ENCODE data around the gene MAP1B.

Gene MAP1B

GRCh38 chr5:72133212-72133990 lies 26.1 kb downstream of the MAP1B start:
- DNase-seq (ENCODE audit: low spot score): peak; percentile 38

- DNase-seq (ENCODE audit: low spot score): no peak
Measured at GRCh38 chr5:72134226-72134899, 27.1 kb downstream of the MAP1B start.

GRCh38 chr5:72137826-72138409 lies 30.6 kb downstream of the MAP1B start:
- no peak for DNase-seq (ENCODE audit: low spot score)

GRCh38 chr5:72138943-72139521 lies 31.8 kb downstream of the MAP1B start:
- DNase-seq (ENCODE audit: low spot score): peak; percentile 36

- no peak for DNase-seq (ENCODE audit: low spot score)
Measured at GRCh38 chr5:72140711-72141110, 33.4 kb downstream of the MAP1B start.

- DNase-seq (ENCODE audit: low spot score): peak; percentile 77
Measured at GRCh38 chr5:72141440-72142355, 34.4 kb downstream of the MAP1B start.

- no peak for DNase-seq (ENCODE audit: low spot score)
Measured at GRCh38 chr5:72144762-72145161, 37.5 kb downstream of the MAP1B start.

- no peak for DNase-seq (ENCODE audit: low spot score)
Measured at GRCh38 chr5:72145348-72145747, 38.1 kb downstream of the MAP1B start.

- no peak for DNase-seq (ENCODE audit: low spot score)
Measured at GRCh38 chr5:72146056-72146455, 38.8 kb downstream of the MAP1B start.

GRCh38 chr5:72147569-72147968 lies 40.3 kb downstream of the MAP1B start:
- DNase-seq (ENCODE audit: low spot score): no peak

- DNase-seq (ENCODE audit: low spot score): no peak
Measured at GRCh38 chr5:72149742-72150141, 42.5 kb downstream of the MAP1B start.

GRCh38 chr5:72151169-72151568 lies 43.9 kb downstream of the MAP1B start:
- DNase-seq (ENCODE audit: low spot score): no peak

GRCh38 chr5:72151646-72152045 lies 44.4 kb downstream of the MAP1B start:
- DNase-seq (ENCODE audit: low spot score): no peak

- no peak for DNase-seq (ENCODE audit: low spot score)
Measured at GRCh38 chr5:72152545-72152944, 45.3 kb downstream of the MAP1B start.

GRCh38 chr5:72153551-72153950 lies 46.3 kb downstream of the MAP1B start:
- DNase-seq (ENCODE audit: low spot score): no peak

GRCh38 chr5:72154076-72154756 lies 46.9 kb downstream of the MAP1B start:
- no peak for DNase-seq (ENCODE audit: low spot score)

GRCh38 chr5:72156946-72157624 lies 49.8 kb downstream of the MAP1B start:
- no peak for DNase-seq (ENCODE audit: low spot score)

GRCh38 chr5:72157625-72157962 lies 50.3 kb downstream of the MAP1B start:
- DNase-seq (ENCODE audit: low spot score): no peak

- no peak for DNase-seq (ENCODE audit: low spot score)
Measured at GRCh38 chr5:72159501-72159911, 52.2 kb downstream of the MAP1B start.

- no peak for DNase-seq (ENCODE audit: low spot score)
Measured at GRCh38 chr5:72160329-72160728, 53.1 kb downstream of the MAP1B start.

GRCh38 chr5:72160959-72161358 lies 53.7 kb downstream of the MAP1B start:
- DNase-seq (ENCODE audit: low spot score): no peak
